Measurements from ENCODE around the gene SMPD3.

Gene SMPD3

DNA sequence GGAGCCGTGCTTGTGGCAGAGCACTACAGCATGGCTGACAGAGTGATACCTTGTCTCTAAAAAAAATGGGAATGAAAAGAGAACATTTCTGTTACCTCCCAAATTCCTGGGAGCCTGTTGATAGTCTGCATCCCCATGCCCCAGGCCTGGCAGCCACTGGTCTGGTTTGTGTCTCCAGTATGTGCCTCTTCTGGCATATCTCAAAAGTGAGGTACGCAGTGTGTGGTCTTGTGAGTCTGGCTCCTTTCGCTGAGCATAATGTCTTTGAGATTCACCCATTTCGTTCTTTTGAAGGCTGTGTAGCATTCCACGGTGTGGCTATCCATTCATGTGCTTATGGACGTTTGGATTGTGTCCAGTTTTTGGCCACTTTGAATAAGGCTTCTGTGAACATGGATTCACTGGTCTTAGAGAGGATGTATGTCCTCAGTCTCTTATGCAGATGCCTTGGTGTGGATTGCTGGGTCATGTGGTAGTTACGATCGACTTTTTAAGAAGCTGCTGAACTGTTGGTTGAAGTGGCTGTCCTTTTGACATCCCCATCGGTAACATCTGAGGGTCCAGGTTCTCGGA is 98.4 kb downstream of the SMPD3 start:
- Mint-ChIP-seq H3K4me3 (no peak overlapping the region), H3K9me3 (no peaks in the 10 kb centered on the region), H3K27me3 (no peaks in the 10 kb centered on the region), H3K27ac (no peak overlapping the region), H3K36me3 (peaks cover 92% of the 10 kb centered on the region), H3K4me1 (peaks cover 2% of the 10 kb centered on the region)
- no peak for ATAC-seq

DNA sequence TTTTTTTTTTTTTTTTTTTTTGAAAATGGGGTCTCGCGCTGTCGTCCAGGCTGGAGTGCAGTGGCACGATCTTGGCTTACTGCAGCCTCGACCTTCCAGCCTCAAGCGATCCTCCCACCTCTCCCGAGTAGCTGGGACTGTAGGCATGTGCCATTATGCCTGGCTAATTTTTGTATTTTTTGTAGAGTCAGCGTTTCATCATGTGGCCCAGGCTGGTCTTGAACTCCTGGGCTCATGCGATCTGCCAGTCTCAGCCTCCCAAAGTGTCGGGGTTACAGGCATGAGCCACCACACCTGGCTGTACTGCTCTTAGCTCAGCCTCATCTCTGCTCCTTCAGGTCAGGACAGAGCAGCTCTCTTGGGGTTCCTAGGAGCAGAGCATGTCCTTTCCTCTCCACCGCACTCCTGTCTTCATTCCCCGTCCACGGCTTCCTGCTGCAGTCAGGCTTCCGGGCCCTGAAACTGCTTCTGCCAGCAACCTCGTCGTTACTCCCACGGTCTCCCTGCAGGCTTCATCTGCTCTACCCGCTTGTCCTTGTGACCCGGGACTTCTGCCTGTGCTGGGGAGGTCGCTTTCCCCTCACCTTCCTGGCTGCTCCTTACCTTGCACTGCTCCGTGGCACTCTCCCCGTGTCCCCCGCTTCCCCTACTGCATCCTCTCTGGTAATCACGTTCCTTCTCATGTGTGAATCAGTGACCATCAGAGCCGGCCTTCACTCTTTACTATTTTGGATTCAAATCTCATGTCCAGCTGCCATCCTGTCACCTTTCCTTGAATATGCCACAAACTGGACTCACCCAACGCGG is 99.5 kb downstream of the SMPD3 start:
- H3K36me3 Mint-ChIP-seq: peaks cover 85% of the 10 kb centered on the region
- no peaks in the 10 kb centered on the region for H3K9me3 Mint-ChIP-seq
- ATAC-seq: no peak
- H3K4me3 Mint-ChIP-seq: no peak overlapping the region
- H3K27ac Mint-ChIP-seq: no peak overlapping the region
- no peaks in the 10 kb centered on the region for H3K27me3 Mint-ChIP-seq
- H3K4me1 Mint-ChIP-seq: no peaks in the 10 kb centered on the region

DNA sequence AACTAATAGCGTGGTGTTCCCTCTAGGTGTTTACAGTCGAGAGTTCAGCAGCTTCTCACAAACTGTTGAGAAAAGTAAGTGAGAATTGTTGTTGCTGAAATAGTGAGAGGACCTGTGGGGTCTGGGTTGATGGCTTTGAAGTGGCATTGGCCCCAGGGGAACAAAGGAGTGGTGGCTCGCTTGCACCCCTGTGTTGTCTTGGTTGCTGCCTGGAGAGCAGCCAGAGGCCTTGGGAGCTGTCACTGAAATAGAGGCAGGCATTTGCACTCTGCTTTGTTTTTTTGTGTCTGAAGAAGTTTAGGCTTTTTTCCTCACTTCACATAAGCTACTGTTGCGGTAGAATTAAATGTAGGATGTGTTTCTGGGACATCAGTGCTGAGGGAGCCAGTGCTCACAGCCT is 100.7 kb downstream of the SMPD3 start:
- Mint-ChIP-seq H3K4me3 (no peak overlapping the region), H3K27ac (no peak overlapping the region), H3K27me3 (no peaks in the 10 kb centered on the region), H3K9me3 (no peaks in the 10 kb centered on the region), H3K4me1 (no peaks in the 10 kb centered on the region), H3K36me3 (peaks cover 86% of the 10 kb centered on the region)
- no peak for ATAC-seq

DNA sequence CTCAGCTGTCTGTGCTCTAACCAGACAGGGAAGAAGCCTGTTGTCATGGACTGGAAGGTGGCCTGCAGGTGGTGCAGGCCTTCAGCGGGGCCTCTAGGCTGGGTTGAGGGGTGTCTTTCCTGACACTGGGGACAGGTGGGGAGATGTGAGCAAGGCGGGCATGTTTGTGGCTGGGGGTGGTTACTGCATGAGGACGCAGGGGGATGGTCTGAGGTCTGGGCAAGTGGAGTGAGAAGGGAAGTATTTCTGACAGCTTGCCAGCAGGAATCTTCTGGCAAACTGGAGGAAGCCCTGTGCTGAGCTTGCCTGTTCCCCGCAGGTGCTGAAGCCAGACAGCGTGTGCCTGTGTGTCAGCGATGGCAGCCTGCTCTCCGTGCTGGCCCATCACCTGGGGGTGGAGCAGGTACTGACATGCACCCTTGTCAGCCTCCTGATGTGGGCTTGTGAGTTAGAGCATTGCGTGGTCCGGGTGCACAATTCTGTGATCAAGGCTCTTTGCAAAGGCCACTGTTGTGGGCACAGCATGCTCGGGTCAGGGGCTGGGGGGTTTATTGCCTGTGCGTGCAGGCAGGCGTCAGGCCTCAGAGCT is 101.3 kb downstream of the SMPD3 start:
- Mint-ChIP-seq H3K9me3 (no peaks in the 10 kb centered on the region), H3K4me3 (no peak overlapping the region), H3K27me3 (no peaks in the 10 kb centered on the region), H3K27ac (peak overlapping the region; percentile 22), H3K4me1 (no peaks in the 10 kb centered on the region), H3K36me3 (peaks cover 86% of the 10 kb centered on the region)
- no peak for ATAC-seq

DNA sequence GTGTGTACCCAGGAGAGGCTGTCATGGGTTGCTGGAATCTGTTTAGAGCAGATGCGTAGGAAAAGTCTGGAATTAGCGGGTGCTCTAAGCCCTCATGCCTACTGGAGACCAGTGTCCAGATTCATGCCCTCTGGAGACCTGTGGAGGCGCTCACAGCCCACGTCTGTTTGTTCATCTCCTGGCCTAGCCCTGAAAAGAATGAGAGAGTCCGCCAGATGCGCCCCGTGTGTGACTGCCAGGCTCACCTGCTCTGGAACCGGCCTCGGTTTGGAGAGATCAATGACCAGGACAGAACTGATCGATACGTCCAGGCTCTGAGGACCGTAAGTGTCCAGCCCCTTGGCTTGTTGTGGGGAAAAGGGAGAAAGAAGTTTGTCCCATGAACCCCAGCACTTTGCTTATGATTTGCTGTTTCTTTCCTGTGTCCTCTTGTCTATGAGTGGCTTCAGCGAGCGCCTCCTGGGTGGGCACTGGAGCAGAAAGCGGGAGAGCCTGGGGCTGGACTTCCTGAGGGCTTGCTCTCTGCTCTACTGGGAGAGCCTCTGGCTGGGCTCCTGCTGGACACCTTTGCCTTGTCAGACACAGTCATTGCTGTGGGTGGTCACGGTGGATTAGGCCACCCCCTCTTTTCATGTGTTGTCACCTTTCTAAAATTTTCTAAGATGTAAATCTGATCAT is 102.2 kb downstream of the SMPD3 start:
- H3K9me3 Mint-ChIP-seq: no peaks in the 10 kb centered on the region
- H3K27me3 Mint-ChIP-seq: no peaks in the 10 kb centered on the region
- ATAC-seq: no peak
- no peak overlapping the region for H3K4me3 Mint-ChIP-seq
- no peaks in the 10 kb centered on the region for H3K4me1 Mint-ChIP-seq
- H3K36me3 Mint-ChIP-seq: peaks cover 77% of the 10 kb centered on the region
- H3K27ac Mint-ChIP-seq: peak overlapping the region; percentile 22

DNA sequence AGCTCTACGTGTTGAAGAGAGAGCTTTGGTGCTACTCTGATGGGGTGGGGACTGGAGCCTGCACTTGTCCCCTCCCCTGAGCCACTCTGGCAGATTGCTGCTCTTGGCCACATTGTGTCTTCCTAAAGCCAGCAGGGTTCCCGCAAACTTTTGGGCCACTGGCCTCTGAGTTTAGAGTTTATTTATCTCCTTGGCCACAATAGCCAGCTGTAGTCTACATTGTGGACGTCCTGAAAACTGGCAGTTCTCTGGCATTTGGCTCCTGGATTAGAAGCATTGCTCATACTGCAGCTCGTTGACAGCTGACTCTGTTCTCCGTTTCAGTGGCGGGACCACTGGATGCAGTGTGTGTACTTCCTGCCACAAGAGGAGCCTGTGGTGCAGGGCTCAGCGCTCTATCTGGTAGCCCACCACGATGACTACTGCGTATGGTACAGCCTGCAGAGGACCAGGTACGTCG is 102.9 kb downstream of the SMPD3 start:
- Mint-ChIP-seq H3K9me3 (no peaks in the 10 kb centered on the region), H3K4me3 (no peak overlapping the region), H3K36me3 (peaks cover 78% of the 10 kb centered on the region), H3K4me1 (no peaks in the 10 kb centered on the region), H3K27me3 (no peaks in the 10 kb centered on the region), H3K27ac (no peak overlapping the region)
- no peak for ATAC-seq

DNA sequence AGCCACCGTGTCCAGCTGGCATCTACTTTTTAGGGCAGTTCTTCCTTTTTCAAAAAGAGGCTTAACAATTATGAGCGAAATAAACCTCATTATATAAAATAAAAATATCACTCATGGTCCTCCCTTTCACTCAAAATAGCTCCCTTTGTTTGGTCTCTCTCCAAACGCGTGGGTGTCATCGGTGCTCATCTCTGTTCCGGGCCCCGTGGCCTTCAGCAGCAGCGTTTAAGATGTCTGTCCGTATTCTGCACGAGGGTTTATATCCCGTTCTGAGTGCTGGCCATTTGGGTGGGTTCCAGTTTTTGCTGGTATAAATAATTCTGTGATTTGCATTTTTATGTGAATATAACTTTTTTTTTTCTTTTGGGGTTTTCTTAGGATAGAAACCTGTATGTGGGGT is 104.1 kb downstream of the SMPD3 start:
- Mint-ChIP-seq H3K27me3 (no peaks in the 10 kb centered on the region), H3K4me1 (no peaks in the 10 kb centered on the region), H3K9me3 (no peaks in the 10 kb centered on the region), H3K27ac (no peak overlapping the region), H3K4me3 (no peak overlapping the region), H3K36me3 (peaks cover 81% of the 10 kb centered on the region)
- no peak for ATAC-seq

DNA sequence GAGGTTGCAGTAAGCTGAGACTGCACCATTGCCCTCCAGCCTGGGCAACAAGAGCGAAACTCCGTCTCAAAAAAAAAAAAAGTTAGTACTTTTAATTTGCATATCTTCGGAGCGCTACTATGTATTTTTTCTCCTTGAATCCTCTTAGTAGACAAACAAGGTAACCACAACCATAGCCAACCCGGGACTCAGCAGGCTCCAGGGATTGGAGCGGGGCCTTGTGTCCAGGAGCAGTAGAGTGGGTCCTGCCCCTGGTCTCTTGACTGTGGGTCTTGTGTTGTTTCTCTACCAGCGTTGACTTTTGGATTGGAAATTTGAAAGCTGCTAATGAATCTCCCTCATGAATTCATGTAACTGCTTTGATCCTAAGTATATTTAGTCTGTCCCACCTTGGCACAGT is 105.2 kb downstream of the SMPD3 start:
- Mint-ChIP-seq H3K4me3 (no peak overlapping the region), H3K9me3 (no peaks in the 10 kb centered on the region), H3K27me3 (no peaks in the 10 kb centered on the region), H3K36me3 (peaks cover 82% of the 10 kb centered on the region), H3K27ac (no peak overlapping the region), H3K4me1 (no peaks in the 10 kb centered on the region)
- ATAC-seq: no peak

DNA sequence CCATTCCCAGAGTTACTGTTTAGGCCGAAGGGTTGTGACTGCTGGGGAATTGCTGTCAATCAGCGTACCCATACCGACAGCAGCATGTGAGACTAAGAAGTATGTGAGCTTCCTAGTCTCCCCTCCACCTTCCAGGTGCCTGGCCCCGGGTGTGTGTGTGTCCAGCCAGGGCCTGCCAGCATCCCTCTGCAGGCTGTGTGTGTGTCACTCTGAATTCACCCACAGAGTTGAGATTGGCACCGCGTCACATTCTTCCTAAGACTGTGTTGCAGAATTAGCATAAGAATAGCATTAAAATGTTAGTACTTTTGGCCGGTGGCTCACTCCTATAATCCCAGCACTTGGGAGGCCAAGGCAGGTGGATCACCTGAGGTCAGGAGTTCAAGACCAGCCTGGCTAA is 105.7 kb downstream of the SMPD3 start:
- Mint-ChIP-seq H3K27me3 (no peaks in the 10 kb centered on the region), H3K4me3 (no peak overlapping the region), H3K9me3 (no peaks in the 10 kb centered on the region), H3K4me1 (no peaks in the 10 kb centered on the region), H3K36me3 (peaks cover 82% of the 10 kb centered on the region), H3K27ac (no peak overlapping the region)
- no peak for ATAC-seq

DNA sequence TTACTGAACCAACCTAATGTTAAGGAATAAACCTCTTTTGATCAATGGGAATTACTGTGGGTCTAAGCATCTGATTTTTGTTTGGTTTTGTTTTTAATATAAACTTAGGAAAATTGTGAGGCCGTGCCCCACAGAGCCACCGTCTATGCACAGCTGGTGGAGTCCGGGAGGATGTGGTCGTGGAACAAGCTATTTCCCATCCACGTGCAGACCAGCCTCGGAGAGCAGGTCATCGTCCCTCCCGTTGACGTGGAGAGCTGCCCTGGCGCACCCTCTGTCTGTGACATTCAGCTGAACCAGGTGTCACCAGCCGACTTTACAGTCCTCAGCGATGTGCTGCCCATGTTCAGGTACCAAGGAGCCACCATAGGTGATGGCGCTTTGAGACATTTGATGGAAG is 109.1 kb downstream of the SMPD3 start:
- H3K9me3 Mint-ChIP-seq: no peaks in the 10 kb centered on the region
- no peak overlapping the region for H3K4me3 Mint-ChIP-seq
- ATAC-seq: no peak
- no peaks in the 10 kb centered on the region for H3K4me1 Mint-ChIP-seq
- H3K27me3 Mint-ChIP-seq: no peaks in the 10 kb centered on the region
- no peak overlapping the region for H3K27ac Mint-ChIP-seq
- H3K36me3 Mint-ChIP-seq: peaks cover 74% of the 10 kb centered on the region

DNA sequence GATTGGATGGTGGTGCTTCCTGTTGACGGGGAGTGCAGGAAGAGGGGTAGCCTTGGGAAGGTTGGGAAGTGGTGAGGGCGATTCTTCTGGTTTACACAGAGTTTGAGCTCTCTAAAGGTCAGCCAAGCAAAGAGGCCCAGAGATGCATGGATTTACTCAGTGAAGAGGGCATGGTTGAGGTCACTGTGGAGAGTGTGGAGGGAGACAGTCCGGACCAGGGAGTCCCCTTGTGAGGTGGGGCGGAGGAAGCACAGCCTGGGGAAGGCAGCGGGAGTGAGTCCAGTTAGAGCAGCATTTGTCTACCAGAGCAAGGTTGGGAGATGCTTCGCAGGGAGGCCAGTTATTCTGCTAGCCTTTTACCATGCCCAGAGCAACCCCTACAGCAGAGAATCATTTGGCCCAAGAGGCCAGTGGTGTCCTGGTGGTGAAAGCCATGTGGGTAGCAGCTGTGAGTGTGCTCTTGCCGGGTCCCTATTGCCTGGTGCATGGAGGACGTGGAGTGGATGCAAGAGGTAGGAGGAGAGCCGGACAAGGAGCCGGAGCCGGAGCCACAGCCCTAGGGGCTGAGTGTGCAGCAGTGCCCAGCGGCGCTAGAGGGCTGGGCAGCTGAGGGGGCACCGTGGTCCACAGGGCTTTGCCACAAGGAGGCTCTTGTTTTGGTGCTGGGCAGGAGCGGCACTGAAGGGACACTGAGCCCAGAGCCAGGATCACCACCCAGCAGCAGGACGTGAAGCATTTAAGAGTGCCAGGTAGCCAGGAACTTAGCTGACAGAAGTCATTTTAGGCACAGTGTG is 109.8 kb downstream of the SMPD3 start:
- ATAC-seq: no peak
- no peaks in the 10 kb centered on the region for H3K4me1 Mint-ChIP-seq
- H3K27me3 Mint-ChIP-seq: no peaks in the 10 kb centered on the region
- H3K27ac Mint-ChIP-seq: no peak overlapping the region
- no peaks in the 10 kb centered on the region for H3K9me3 Mint-ChIP-seq
- H3K36me3 Mint-ChIP-seq: peaks cover 74% of the 10 kb centered on the region
- no peak overlapping the region for H3K4me3 Mint-ChIP-seq

DNA sequence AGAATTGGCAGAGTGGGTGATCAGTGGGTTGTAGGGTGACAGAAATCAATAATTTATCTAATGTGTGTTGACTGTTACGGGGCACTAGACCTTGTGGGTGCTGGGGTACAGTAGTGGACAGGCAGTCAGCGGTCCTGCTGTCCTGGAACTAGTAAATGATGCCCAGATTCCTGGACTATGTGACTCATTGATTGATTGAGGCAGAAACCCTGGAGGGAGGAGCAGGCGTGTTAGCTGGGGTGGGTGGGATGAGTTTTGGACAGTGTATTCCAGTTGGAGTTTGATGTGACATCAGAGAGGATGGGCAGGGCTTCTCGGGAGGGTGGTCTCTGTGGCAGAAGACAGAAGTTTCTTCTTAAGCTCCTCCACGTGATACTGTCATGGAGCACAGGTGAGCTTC is 113.1 kb downstream of the SMPD3 start:
- H3K27me3 Mint-ChIP-seq: no peaks in the 10 kb centered on the region
- no peak overlapping the region for H3K4me3 Mint-ChIP-seq
- H3K27ac Mint-ChIP-seq: no peak overlapping the region
- H3K36me3 Mint-ChIP-seq: peaks cover 70% of the 10 kb centered on the region
- ATAC-seq: no peak
- H3K9me3 Mint-ChIP-seq: no peaks in the 10 kb centered on the region
- peaks cover 10% of the 10 kb centered on the region for H3K4me1 Mint-ChIP-seq

DNA sequence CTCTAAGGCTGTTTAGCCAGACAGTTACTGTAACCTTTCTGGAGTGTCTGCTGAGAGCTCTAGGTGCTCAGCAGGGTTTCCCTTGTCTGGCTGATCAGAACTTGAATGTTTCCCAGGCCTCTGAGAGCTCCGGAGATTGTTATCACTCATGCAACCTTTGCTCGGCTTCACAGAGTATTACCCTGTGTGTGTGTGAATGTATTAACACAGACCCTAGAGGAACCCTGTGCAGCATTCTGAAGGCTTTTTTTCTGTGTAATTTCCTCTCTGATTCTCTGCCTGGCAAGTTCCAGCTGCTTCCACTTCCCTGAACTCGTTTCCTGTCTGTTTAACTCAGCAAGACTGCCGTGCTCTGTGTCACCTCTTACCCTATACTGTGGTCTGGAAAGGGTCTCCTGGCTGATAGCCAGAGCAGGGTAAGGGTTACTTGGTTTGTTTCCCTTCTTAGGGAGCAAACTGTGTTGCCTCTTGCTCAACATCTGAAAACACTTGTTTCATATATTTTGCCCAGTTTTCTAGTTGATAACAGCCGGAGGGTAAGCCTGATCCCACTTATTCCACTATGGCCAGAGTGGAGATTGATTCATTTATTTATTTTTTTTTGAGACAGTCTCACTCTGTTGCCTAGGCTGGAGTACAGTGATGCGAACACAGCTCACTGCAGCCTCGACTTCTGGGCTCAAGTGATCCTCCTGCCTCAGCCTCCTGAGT is 115.7 kb downstream of the SMPD3 start:
- Mint-ChIP-seq H3K27me3 (no peaks in the 10 kb centered on the region), H3K4me3 (no peak overlapping the region), H3K4me1 (peaks cover 19% of the 10 kb centered on the region), H3K9me3 (no peaks in the 10 kb centered on the region), H3K27ac (no peak overlapping the region), H3K36me3 (peaks cover 50% of the 10 kb centered on the region)
- ATAC-seq: no peak

DNA sequence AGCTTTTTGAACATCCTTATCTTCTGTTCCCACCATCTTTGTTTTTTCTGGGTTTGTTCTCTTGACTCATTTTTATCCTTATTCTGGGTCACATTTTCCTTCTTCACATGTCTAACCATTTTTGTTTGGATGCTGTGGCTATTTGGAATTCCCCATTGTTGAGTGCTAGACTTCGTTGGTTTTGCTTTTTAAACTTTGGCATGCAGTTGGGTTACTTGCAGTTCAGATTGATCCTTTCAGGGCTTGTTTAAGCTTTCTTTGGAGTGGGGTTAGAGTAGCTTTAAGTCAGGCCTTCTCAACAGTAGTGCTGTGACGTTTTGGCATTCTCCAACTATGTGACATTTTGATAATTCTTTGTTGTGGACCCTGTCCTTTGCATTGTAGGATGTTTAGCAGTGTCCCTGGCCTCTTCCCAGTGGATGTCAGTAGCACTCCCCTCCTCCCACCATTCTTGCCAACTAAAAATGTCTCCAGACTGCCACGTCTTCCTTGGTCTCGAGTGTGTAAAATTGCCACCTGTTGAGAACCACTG is 116.4 kb downstream of the SMPD3 start:
- no peak overlapping the region for H3K4me3 Mint-ChIP-seq
- no peak overlapping the region for H3K27ac Mint-ChIP-seq
- no peak for ATAC-seq
- H3K36me3 Mint-ChIP-seq: peaks cover 49% of the 10 kb centered on the region
- no peaks in the 10 kb centered on the region for H3K27me3 Mint-ChIP-seq
- H3K4me1 Mint-ChIP-seq: peaks cover 19% of the 10 kb centered on the region
- H3K9me3 Mint-ChIP-seq: no peaks in the 10 kb centered on the region
